Measurements from ENCODE around the gene HPN. TPM values are rescaled to one million over a fixed set of nuclear protein-coding genes. Genes with fewer than 3 reads are reported as not detected.
A peak's percentile ranks its signal among the peaks of the same experiment; 100 is the strongest.
"Not testable (repeated sequence)": the region's sequence is repeated elsewhere in the genome, so short reads cannot be mapped to it uniquely, and the experiment has no call there.

Gene HPN
- total RNA-seq, 2 experiments from 2014 or later, result not detected

GRCh38 chr19:35002037-35002535, 39.4 kb upstream of the HPN start:
- peaks cover 37% of the 10 kb centered on the region for H3K36me3 Mint-ChIP-seq (ENCODE audit: low read depth)
- ChIA-PET POLR2A (no interaction called here), CTCF (interaction anchor here (1.2 to 4.4 kb wide), 3 partner anchors 11 to 29 kb away, joined by 7 to 18 read pairs (median 14); no protein-coding TSS in a partner anchor)
- peaks cover 66% of the 10 kb centered on the region for H3K4me1 Mint-ChIP-seq
- peak overlapping the region; percentile 94 for H3K4me3 Mint-ChIP-seq
- H3K9me3 Mint-ChIP-seq, result no peaks in the 10 kb centered on the region
- peak overlapping the region; percentile 98 for H3K27ac Mint-ChIP-seq
- H3K27me3 Mint-ChIP-seq, result no peaks in the 10 kb centered on the region
- DNase-seq, result no peak

DNA sequence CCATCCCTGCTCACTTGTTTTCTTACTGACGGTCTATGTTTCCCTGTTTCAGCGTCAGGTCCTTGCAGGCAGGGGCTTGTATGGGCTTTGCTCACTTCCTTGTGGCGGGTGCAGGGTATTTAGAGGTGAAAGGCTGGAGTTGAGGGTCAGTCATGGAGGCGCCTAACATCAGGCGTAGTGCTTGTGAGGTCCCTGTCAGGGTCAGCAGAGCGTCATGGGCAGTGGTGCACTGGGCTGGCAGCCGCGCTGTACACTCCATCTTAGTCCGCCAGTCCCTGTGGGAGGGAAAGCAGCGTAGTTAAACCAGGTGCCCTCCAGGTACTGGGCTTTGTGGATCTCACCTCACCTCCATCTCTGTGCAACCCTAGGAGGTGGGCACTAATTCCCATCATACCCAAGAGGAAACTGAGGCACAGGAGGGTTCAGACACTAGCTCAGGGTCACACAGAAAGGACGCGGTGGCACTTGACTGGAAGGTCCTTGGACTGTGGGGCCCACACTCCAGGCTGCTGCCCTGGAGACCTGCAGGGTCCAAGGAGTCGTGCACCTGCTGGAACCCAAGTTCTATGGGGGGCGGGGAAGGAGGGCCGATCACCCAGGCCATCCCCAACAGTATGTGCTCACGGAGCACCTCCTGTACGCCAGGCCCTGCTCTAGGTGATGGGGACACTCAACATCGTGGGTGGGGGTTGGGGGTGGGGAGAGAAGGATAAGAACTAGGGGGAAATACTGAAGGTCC, 36.8 kb upstream of the HPN start:
- CTCF ChIA-PET, result no interaction called here

DNA sequence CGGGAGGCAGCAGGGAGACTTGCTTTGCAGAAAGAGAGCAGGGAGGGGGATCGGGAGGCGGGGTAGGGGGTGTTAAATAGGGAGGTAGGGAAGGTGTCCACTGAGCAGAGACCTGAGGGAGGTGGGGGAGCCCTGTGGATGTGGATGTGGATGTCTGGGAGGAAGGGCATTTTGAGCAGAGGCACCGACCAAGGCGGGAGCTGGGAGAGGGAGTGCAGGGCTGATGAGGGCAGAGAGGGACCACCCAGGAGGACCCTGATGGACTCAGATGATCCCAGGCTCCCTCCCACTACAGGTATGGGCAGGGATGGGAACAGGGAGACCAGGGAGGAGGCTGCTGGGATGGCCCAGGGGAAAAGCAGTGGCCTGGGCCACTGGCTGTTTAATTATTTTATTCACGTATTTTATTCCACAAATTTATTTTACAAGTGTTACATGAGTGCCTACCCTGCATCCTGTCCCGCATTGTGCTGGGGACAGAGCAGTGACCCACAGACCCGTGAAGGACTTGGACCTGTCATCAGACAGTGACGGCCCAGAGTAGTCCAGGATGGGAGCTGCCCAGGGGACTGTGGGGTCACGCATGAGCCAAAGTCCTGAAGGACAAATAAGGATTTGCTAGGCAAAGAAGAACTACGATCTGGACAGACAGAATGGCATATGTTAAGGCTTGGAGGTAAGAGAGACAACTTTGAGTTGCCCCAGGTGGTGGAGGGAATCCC, 36.1 kb upstream of the HPN start:
- H3K27me3 Mint-ChIP-seq, result no peaks in the 10 kb centered on the region
- H3K27ac Mint-ChIP-seq, result no peak overlapping the region
- no peaks in the 10 kb centered on the region for H3K9me3 Mint-ChIP-seq
- no peak overlapping the region for H3K4me3 Mint-ChIP-seq
- no peak for DNase-seq
- peaks cover 51% of the 10 kb centered on the region for H3K4me1 Mint-ChIP-seq
- peaks cover 44% of the 10 kb centered on the region for H3K36me3 Mint-ChIP-seq (ENCODE audit: low read depth)
- POLR2A ChIA-PET, result no interaction called here
- CTCF ChIA-PET, result interaction anchor here (0.5 kb wide), 1 partner anchor 140 kb away, joined by 3 read pairs; no protein-coding TSS in a partner anchor

More for the DNA sequence above, 36.8 kb upstream of the HPN start:
- Mint-ChIP-seq H3K27ac (peak overlapping the region; percentile 51), H3K4me3 (no peak overlapping the region), H3K9me3 (no peaks in the 10 kb centered on the region), H3K4me1 (peaks cover 47% of the 10 kb centered on the region), H3K36me3 (ENCODE audit: low read depth) (peaks cover 41% of the 10 kb centered on the region), H3K27me3 (no peaks in the 10 kb centered on the region)
- POLR2A ChIA-PET, result no interaction called here
- no peak for DNase-seq

- Mint-ChIP-seq H3K27ac (peak overlapping the region; percentile 9), H3K4me1 (peaks cover 57% of the 10 kb centered on the region), H3K36me3 (ENCODE audit: low read depth) (peaks cover 46% of the 10 kb centered on the region)
- H3K27me3 Mint-ChIP-seq, H3K4me3 Mint-ChIP-seq, H3K9me3 Mint-ChIP-seq, POLR2A ChIA-PET, DNase-seq: not testable (repeated sequence)
- CTCF ChIA-PET, result interaction anchor here (0.5 kb wide), 1 partner anchor 140 kb away, joined by 3 read pairs; no protein-coding TSS in a partner anchor
Observed at GRCh38 chr19:35006007-35006341, 35.5 kb upstream of the HPN start.

DNA sequence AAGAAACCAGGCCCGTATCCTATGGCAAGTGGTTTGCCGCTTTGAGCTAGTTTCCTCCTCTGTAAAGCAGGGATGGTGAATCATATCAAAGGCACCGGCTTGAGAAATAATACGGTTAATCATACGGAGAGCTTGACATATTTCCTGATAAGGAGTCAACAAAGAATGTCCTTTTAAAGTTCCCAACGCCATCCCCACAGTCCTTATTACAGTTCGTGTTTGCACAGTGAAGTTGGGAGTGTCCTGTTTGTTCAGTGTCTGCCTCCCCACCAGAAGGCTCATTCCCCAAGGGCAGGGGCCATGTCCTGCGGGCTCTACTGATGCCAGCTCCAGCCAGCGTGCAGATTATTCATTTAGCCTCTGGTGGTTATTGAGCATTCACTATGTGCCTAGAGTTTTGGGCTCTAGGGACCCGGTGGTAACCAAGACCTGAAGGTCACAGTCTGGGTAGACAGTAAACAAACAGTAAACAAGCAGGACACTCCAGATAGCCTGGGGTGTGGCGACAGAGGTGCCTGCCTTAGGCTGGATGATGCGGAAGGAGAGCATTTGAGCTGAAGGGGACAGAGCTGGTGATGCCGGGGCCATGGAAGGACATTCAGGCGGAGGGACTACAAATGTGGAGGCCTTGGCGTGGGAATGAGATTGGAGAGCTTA, 35.1 kb upstream of the HPN start:
- Mint-ChIP-seq H3K36me3 (ENCODE audit: low read depth) (peaks cover 46% of the 10 kb centered on the region), H3K4me1 (peaks cover 59% of the 10 kb centered on the region), H3K27ac (no peak overlapping the region), H3K27me3 (no peaks in the 10 kb centered on the region), H3K4me3 (no peak overlapping the region), H3K9me3 (no peaks in the 10 kb centered on the region)
- ChIA-PET CTCF (interaction anchor here (0.5 to 0.6 kb wide), 2 partner anchors 139 to 1068 kb away, joined by 3 read pairs; no protein-coding TSS in a partner anchor), POLR2A (no interaction called here)
- DNase-seq, result no peak

DNA sequence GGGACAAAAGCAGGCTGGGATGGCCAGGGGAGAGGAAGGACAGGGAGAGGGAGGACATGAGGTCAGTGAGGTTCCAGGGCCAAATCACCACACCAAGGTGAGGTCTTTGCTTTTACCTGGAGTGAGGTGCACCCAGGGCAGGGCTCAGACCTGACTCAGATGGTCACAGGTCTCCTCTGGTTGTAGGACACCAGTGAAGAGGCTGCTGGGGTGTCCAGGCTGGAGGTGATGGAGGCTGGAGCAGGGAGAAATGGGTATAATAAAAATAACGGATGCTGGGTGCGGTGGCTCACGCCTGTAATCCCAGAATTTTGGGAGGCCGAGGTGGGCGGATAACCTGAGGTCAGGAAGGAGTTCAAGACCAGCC, 34.5 kb upstream of the HPN start:
- Mint-ChIP-seq H3K4me1 (peaks cover 61% of the 10 kb centered on the region), H3K27ac (no peak overlapping the region), H3K4me3 (no peak overlapping the region), H3K9me3 (no peaks in the 10 kb centered on the region), H3K36me3 (ENCODE audit: low read depth) (peaks cover 44% of the 10 kb centered on the region), H3K27me3 (no peaks in the 10 kb centered on the region)
- DNase-seq, result no peak
- CTCF ChIA-PET, result no interaction called here
- POLR2A ChIA-PET, result no interaction called here

DNA sequence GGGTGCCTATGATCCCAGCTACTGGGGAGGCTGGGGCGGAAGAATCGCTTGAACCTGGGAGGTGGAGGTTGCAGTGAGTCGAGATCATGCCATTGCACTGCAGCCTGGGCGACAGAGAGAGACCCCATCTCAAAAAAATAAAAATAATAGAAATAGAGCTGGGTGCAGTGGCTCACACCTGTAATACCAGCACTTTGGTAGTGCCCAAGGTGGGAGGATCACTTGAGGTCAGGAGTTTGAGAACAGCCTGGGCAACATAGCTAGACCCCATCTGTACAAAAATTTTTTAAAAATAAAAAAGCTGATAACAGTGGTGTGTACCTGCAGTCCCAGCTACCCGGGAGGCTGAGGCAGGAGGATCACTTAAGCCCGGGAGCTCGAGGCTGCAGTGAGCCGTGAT, 34.1 kb upstream of the HPN start:
- H3K27ac Mint-ChIP-seq, CTCF ChIA-PET, DNase-seq, H3K9me3 Mint-ChIP-seq, H3K4me3 Mint-ChIP-seq, POLR2A ChIA-PET, H3K27me3 Mint-ChIP-seq: not testable (repeated sequence)
- Mint-ChIP-seq H3K4me1 (peaks cover 61% of the 10 kb centered on the region), H3K36me3 (ENCODE audit: low read depth) (peaks cover 43% of the 10 kb centered on the region)

DNA sequence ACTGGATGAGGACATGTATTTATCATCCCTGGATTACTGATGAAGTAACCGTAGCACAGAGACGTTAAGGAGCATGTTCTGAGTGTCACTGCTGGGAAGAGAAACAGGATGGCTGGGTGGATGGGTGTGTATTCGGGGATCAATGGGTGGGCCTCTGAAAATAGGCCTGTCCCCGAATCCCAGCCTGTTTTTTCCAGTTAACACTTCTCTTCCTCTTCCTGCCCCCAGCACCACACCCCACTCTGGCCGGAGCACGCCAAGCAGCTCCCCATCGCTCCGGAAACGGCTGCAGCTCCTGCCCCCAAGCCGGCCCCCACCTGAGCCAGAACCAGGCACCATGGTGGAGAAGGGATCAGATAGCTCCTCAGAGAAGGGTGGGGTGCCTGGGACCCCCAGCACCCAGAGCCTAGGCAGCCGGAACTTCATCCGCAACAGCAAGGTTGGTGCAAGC, 32.6 kb upstream of the HPN start:
- no peaks in the 10 kb centered on the region for H3K9me3 Mint-ChIP-seq
- peaks cover 48% of the 10 kb centered on the region for H3K36me3 Mint-ChIP-seq (ENCODE audit: low read depth)
- ChIA-PET POLR2A (no interaction called here), CTCF (interaction anchor here (1.3 kb wide), 1 partner anchor 41 kb away, joined by 3 read pairs; no protein-coding TSS in a partner anchor)
- H3K4me1 Mint-ChIP-seq, result peaks cover 61% of the 10 kb centered on the region
- no peaks in the 10 kb centered on the region for H3K27me3 Mint-ChIP-seq
- no peak overlapping the region for H3K27ac Mint-ChIP-seq
- no peak for DNase-seq
- H3K4me3 Mint-ChIP-seq, result no peak overlapping the region

- H3K9me3 Mint-ChIP-seq, result no peaks in the 10 kb centered on the region
- CTCF ChIA-PET, result interaction anchor here (1.3 kb wide), 1 partner anchor 42 kb away, joined by 3 read pairs; no protein-coding TSS in a partner anchor
- peaks cover 49% of the 10 kb centered on the region for H3K36me3 Mint-ChIP-seq (ENCODE audit: low read depth)
- POLR2A ChIA-PET, result no interaction called here
- peak overlapping the region; percentile 34 for H3K27ac Mint-ChIP-seq
- DNase-seq, result no peak
- H3K27me3 Mint-ChIP-seq, result no peaks in the 10 kb centered on the region
- H3K4me1 Mint-ChIP-seq, result peaks cover 62% of the 10 kb centered on the region
- no peak overlapping the region for H3K4me3 Mint-ChIP-seq
Observed at GRCh38 chr19:35009424-35010415, 31.8 kb upstream of the HPN start.

- peaks cover 59% of the 10 kb centered on the region for H3K36me3 Mint-ChIP-seq (ENCODE audit: low read depth)
Observed at GRCh38 chr19:35011091-35011689, 30.3 kb upstream of the HPN start.

GRCh38 chr19:35011737-35012682, 29.5 kb upstream of the HPN start:
- Mint-ChIP-seq H3K36me3 (ENCODE audit: low read depth) (peaks cover 55% of the 10 kb centered on the region), H3K4me3 (no peak overlapping the region), H3K9me3 (no peaks in the 10 kb centered on the region), H3K27ac (peak overlapping the region; percentile 73), H3K4me1 (peaks cover 64% of the 10 kb centered on the region), H3K27me3 (no peaks in the 10 kb centered on the region)
- POLR2A ChIA-PET, result no interaction called here
- CTCF ChIA-PET, result interaction anchor here (1.2 to 3.4 kb wide), 5 partner anchors 9 to 32 kb away, joined by 3 to 18 read pairs (median 4); partner anchors contain the start of gene GRAMD1A
- no peak for DNase-seq

More at GRCh38 chr19:35011091-35011689, 30.3 kb upstream of the HPN start:
- Mint-ChIP-seq H3K27me3 (no peaks in the 10 kb centered on the region), H3K4me1 (peaks cover 67% of the 10 kb centered on the region), H3K27ac (peak overlapping the region; percentile 71), H3K4me3 (no peak overlapping the region), H3K9me3 (no peaks in the 10 kb centered on the region)
- POLR2A ChIA-PET, result no interaction called here
- CTCF ChIA-PET, result no interaction called here
- DNase-seq, result no peak

Measured in activated CD4-positive, alpha-beta T cell treated with anti-CD3 and anti-CD28 coated beads, Interleukin-2, amount 10 ng/mL, durations not matched to agents 7 days and 5 days (primary cell).